ENCODE data around the gene EFCAB8.
"Not testable (repeated sequence)": the region's sequence is repeated elsewhere in the genome, so short reads cannot be mapped to it uniquely, and the experiment has no call there.

The EFCAB8 gene

GRCh38 chr20:32973077-32973717 is 114.5 kb downstream of the EFCAB8 start:
- DNase-seq: no peak

DNA sequence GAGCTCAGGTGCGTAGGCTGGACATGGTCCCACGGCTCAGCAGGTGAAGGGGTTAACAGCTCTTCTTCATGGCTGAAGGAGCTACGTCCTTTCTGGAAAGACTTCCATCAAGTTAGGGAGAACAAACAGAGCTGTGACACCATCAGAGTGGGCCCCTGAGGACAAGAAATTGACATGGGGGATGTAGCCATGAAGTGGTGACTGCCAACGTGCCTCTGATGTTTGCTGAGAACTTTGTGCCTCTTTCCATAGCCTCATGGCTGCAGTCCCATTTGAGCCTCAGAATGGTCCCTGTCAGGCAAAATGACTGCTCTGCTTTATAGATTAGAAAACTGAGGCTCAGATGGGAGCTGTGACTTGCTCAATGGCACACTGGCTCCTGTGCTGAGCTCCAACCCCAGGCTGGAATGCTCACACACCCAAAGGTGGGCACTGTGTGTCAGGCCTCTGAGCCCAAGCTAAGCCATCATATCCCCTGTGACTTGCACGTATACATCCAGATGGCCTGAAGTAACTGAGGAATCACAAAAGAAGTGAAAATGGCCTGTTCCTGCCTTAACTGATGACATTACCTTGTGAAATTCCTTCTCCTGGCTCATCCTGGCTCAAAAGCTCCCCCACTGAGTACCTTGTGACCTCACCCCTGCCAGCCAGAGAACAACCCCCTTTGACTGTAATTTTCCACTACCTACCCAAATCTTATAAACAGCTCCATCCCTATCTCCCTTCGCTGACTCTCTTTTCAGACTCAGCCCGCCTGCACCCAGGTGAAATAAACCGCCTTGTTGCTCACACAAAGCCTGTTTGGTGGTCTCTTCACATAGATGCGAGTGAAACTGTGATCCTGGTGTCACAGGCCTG is 115.7 kb downstream of the EFCAB8 start:
- DNase-seq: not testable (repeated sequence)

- DNase-seq: not testable (repeated sequence)
Observed at GRCh38 chr20:32975121-32975520, 116.4 kb downstream of the EFCAB8 start.

GRCh38 chr20:32975698-32976674 is 117.3 kb downstream of the EFCAB8 start:
- no peak for DNase-seq

- DNase-seq: no peak
Observed at GRCh38 chr20:32976746-32977145, 118.0 kb downstream of the EFCAB8 start.

DNA sequence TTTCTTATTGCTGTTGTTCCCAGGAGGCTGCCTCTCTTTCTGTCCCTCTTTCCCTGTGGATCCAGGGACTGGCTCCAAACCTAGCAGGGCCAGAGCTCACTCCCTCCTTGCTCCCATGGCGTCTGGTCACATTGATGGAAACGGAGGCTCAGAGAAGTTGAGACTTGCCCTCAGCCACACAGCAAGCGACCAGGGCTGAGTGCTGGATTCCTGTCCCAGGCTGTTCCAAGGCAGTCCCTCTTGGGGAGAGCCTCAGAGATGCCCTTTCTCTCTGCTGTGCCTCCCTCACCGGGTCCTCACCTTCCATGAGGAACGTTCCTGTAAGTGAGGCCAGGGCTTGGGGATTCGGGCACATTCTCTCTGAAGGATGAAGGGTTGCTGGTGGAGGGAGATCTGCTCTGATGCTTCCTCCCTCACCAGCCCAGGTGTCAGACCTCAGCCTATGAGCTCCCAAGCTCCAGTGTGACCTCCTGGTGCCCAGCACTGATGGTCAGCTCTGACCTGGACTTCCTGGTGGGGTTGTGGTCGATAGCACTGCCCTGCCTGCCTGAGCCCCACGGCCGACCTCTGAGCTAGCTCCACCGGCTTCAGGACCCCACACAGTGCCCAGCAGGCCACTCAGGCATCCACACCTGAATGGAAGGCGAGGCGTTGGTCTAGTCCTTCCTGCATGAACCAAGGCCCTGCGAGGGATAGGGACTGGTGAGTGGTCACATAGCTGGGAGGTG is 118.7 kb downstream of the EFCAB8 start:
- no peak for DNase-seq

DNA sequence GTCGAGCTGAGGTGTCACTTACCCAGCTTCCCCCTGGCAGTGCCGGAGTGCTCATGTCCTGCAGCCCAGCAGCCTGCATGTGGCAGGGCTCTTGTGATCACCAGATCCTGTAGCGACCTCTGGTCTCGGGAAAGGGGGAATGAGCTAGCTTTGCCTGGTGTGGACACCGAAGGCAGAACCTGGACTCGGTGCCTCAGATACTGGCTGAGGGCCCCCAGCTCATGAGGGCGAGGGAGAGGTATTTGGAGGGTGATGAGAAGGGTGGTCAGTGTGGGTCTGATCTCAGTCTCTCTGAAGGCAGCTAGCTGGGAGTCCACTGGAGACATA is 119.2 kb downstream of the EFCAB8 start:
- DNase-seq: no peak

GRCh38 chr20:32979201-32979998 is 120.7 kb downstream of the EFCAB8 start:
- DNase-seq: no peak

DNA sequence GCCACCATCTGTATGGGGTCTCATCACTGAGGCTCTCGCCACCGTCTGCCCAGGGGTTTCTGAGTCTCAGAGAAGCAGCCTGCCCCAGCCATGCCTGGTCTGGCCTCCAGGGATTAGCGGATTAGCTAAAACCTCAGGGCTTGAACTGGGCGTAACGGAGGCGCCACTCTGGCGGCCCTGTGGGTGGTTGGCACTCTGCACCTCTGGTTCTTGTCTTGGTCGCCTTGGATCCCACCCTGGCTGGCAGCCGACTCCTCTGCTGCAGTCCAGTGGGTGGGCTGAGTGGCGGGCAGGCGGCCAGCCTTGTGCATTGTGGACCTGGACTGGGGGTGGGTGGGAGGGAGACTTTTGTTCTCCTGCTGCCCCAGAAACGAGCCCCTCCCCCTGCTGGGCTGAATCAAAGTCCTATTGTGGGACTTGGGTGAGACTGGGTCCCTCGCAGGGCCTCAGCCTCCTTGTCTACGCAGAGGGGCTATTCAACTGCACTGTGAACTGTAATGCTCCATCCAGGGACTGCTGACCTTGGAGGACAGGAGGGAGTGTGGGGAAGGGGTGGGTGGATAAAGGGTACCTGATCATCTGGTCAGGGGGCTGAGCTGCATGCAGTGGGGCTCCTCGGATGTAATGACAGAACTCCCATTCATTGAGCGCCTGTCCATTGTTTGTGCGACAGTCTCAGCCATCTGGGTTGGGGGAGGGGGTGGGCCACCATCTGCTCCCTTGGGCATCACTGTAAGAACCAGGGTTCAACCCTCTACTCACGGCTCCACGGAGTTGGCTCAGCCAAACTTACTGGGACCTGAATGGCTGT is 121.6 kb downstream of the EFCAB8 start:
- no peak for DNase-seq

- no peak for DNase-seq
Observed at GRCh38 chr20:32980990-32981389, 122.3 kb downstream of the EFCAB8 start.

- no peak for DNase-seq
Observed at GRCh38 chr20:32982617-32983458, 124.1 kb downstream of the EFCAB8 start.

DNA sequence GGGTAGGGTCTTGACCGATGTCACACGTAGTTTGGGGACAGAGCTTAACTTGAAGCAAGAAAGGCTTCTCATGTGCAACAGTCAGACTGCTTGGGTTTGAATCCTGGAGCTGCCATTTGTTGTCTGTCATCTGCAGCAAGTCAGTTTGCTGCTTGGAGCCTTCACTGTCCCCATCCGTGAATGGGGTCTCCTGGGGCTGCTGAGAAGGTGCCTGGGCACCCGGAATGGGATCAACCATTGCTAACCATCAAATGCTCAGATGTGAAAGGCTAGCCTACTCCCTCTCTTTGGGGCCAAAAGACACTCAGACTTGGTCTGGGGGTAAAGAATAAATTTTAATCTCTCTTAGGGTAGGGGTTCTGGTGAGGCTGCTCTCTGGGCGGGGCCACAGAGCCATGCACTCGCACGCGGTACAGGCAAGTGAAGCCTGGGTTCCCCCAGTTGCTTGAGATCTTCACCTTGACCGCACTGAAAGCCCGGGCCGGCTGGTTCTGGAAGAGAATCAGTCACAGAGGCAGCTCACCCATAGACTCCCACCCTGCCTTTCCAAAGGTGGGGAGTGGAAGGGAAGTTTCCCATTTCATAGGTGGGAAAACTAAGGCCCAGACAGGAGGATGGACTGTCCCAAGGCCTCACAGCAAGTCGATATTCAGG is 124.9 kb downstream of the EFCAB8 start:
- DNase-seq: no peak

DNA sequence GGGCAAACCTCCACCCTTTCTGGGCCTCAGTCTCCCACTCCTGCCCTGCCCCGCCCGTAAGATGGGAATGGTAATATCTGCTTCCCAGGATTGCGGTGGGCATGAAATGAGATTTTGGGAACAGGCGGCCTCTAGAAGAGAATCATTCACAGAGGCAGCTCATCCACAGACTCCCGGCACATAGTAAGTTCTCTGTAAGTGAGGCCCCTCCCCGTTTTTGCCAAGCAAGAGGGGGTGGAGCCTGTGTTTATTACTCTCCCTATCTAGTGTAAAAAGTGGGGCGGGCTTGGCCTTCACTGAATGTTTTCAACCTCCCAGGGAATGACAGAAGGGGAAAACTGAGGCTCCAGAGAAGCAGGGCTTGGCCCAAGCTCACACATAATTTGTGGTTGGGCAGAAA is 125.5 kb downstream of the EFCAB8 start:
- DNase-seq: no peak

DNA sequence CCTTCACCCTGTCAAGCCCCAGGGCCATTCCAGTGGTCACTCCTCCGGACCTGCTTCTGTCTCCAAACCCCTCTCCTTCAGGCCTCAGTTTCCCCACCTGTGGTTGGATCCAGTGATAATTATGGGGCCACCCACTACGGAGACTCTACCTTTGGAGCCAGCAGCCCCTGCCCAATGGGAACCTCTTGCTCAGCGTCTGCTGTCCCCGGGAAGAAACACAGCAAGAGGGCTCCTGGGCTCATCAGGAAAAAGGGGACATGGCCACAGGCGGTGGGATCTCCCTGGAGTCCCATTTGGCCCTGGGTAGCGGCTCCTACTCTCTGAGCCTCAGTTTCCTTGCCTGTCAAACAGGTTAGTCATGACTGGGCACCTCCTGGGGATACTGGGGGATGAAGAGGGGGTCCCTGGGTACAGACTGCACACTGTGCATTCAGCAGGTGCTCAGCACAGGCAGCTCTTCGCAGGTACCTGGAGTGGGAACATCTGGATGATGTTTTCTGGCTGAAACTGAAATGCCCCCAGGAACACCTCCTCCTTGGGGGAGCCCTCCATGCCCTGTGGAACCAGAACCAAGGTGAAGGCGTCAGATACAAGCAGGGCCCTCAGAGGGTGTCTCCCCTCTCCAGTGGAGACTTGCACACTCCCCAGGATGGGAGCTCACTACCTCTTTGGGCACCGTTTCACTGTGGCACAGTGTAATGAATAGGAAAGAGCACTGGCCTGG is 126.1 kb downstream of the EFCAB8 start:
- no peak for DNase-seq

DNA sequence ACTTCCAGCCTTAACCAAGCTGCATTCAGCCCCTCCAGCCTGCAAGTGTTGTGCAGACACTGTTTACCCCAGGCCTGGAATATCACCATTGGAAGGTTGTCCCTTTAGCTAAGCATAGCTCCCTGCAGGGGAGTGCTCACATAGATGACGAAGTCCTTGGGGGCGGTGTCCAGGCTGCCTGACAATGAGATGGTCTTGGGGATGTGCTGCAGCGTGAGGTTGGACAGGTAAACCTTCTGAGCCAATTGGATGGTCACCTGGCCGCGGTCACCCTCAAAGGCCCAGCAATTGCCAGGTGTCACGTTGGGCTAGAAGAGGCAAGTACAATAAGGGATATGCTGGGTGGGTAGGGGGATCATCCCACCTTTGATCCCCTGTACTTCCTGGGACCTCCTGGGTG is 126.9 kb downstream of the EFCAB8 start:
- no peak for DNase-seq

DNA sequence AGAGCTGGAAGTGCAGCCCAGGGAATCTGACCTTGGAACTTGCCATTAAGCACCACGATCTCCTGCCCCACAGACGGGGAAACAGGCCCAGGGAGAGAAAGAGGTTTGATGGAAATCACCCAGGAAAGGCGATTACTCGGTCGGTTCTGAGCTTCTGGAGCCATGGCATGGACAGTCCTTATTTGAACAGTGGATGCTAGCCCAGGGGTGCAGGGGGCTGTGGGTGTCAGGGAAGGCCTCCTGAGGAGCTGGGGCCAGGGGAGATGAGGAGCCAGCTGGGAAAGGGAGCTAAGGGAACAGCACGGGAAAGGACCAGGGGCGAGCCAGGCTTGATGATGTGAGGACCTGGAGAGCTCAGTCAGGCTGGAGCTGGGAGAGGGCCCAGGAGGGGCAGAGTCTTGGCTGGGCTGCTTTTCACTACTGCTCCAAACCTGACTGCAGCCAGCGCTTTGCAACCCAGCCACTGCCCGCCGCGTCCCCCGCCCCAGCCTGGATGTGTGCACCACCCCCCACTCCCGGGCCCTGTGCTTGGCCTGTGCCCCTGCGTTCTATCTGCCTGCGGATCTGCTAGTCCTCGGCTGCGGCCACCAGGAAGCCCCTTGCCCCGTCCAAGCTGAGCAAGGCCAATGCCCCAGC is 127.7 kb downstream of the EFCAB8 start:
- DNase-seq: no peak

DNA sequence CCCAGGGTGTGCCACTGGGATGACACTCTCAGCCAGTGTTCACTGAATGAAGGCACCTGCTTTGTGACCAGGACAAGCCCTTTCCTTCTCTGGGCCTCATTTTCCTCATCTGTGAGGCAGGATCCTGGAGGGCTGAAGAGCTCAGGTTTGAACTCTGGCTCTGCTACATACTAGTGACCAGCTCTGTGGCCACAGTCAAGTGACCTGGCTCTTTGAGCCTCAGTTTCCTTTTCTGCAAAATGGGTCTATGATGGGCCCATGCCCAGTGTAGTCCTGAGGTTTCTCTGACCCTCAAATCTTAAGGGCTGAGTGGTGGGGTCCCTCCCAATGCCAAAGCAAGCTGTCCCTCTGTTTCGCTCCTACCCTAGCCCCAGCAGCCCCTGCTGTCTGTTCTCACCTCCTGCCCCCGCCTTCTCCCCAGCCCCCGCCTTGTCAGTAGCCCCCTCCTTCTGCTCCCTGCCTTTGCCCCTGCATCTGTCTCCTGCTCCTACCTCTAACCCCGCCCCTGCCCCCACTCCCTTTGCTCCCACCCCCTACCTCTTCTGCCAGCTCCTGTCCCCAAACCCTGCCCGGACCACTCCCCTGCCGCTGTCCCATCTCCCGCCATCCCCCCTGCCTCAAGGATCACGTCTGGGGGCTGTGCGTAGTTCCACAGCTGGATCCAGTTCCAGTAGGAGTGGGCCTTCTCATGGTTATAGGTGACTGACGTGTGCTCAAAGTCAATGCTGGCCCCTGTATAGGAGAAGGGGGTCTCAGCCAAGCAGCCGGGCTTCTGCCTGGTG is 128.5 kb downstream of the EFCAB8 start:
- no peak for DNase-seq

All from activated CD4-positive, alpha-beta T cell treated with anti-CD3 and anti-CD28 coated beads for 1 hour (primary cell).